ENCODE measurements around the gene ZNF592.
"Not testable (repeated sequence)": the region's sequence is repeated elsewhere in the genome, so short reads cannot be mapped to it uniquely, and the experiment has no call there.

ZNF592 gene

DNA sequence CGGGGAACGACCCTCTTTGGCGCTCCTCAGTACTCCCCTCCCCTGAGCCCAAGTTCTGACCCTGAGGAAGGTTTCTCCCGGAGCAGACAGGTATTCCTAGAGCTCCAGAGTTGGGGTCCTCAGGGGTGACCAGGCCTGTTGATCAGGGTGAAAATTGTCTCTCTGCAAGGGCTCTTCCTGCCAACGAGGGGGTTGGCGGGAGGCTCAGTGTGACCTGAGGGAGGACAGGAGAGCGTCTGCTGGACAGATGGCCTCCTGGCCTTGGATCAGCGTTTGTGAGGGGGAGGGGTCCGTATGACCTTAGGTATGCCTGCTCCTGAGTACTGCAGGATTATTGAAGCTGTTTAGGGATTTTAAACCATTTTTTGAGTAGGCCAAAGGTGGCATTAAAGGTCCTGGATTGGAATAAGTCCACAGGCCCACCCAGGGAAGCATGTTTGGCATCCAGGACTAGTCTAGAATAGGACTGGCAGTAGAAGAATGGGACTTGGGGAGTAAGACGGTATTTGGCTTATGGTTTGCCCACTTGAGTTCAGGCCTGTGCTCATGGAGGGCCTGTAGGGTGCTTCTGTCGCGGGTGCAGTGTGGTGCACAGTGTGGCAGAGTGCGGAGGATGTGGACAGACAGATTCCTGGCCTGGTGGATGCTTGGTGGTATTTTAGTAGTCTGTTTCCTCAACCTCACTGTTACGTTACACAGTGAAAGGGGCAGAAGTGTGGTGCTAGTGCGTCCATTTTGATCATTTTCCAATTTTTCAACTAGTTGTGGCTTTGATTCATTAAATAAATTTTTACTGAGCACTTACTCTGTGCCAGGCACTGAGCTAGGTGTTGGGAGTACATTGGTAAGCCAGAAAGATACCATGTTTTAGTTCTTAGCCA is 959 bp downstream of the ZNF592 start:
- no peak for DNase-seq (ENCODE audit: low read depth, low spot score)

DNA sequence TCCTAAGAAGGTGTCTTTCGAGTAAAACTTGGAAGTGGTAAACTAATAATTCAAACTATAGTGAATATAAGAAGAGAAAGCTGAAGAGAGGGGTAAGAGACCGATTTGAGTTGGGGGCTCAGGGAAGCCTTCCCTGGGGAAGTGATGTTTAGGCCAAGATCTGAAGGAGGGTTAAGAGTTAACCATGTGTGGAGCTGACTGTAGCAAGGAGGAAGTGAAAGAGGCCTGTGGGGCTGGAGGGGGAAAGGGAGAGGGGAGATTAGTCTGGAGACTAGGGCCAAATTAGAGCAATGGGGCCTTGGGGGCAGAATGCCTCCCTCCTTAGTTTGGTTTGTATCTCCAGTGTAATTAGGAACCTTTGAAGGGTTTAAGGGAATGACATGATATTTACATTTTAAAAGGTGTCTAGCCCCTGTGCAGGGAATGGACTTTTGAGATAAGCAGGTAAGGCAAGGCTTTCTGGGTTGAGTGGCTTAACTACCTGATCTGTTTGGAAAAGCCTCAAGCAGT is 2.2 kb downstream of the ZNF592 start:
- DNase-seq (ENCODE audit: low read depth, low spot score), result no peak

DNA sequence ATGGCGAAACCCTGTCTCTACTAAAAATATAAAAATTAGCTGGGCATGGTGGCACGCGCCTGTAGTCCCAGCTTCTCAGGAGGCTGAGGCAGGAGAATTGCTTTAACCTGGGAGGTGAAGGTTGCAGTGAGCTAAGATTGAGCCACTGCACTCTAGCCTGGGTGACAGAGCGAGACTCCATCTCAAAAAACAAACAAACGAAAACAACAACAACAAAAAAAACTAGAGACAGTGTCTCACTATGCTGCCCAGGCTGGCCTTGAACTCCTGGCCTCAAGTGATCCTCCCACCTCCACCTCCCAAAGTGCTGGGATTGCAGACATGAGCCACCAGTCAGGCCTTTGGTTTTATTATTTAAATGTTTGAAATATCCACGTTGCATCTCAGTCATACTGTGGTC is 3.3 kb downstream of the ZNF592 start:
- not testable (repeated sequence) for DNase-seq (ENCODE audit: low read depth, low spot score)

DNA sequence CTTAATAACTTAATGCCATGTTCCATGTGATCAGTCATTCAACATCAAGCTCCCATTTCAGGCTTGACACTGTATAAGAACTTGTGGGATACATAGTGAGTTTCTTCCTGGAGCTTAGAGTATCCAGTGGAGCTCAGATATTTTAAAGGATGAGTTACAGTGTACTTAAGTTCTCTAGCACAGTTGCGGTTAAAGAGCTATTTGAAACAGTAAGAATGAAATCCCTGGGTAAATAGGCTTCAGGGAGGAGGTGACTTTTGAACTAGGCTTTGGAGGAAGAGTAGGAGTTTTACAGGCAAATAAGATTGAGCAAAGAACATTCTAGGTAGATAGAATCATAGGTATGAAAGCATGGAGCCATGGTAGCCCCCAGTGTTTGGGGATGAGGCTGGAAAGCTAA is 3.8 kb downstream of the ZNF592 start:
- no peak for DNase-seq (ENCODE audit: low read depth, low spot score)

DNA sequence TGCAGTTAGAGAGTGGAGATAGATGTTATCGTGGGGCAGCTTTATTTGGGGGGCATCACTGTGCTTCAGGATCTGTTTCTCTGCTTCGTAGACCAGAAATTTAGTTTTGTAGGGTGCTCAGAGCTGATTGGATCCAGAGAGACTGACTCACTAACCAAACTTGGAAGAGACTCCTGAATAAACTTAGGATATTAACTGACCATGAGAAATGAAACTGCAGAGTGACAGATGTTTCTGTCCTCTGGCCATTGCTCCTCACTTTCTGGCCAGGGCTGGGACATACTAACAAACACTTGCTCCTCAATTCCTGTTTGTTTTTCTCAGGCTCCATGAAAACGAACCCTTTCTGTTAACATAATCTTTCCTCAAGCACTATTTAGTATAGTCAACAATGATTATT is 4.3 kb downstream of the ZNF592 start:
- no peak for DNase-seq (ENCODE audit: low read depth, low spot score)

DNA sequence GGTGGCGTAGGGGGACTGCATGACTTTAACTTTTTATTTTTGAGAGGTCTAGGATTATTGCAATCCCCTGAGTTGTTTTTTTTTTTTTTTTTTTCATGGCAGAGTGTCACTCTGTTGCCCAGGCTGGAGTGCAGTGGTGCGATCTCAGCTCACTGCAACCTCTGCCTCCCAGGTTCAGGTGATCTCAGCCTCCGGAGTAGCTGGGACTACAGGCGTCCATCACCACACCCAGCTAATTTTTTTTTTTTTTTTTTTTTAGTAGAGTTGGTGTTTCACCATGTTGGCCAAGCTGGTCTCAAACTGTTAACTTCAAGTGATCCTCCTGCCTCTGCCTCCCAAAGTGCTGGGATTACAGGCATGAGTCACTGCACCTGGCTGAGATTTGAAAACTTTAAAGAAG is 6.5 kb downstream of the ZNF592 start:
- DNase-seq (ENCODE audit: low read depth, low spot score), result not testable (repeated sequence)

DNA sequence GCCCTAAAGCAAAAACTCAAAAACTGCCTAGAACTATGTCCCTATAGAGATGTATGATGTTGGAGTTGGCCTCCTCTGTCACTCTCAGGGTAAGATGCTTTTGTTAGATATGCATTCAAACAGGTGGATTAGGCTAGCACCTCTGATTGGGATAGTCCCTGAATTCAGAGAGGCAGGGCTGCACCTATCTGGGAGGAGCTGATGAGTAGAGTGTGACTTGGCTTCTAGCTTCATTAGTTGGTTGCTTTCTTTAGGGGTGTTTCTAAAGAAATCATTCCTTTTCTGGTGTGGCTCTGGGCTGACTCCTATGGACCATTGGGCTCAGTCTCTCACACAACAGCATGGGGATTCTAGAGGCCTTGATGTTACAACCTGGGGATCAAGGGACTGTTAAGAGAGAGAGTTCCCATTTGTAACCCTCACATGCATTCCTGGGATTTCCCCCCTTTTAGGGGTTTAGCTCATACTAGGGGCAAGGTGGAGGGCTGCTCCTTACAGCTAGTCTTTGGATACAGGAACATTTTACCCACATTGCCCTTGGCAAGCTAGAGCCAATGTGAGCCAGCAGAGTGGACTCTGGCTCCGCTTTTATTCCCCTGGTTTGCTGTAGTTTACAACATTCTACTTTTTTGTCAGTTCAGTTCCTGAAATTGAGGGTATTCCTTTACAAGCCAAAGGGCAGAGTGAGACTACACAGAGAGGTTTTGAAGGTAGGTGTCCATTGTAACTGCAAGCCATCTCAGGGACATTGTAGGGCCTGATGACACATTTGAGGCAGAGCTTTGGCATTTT is 7.5 kb downstream of the ZNF592 start:
- DNase-seq (ENCODE audit: low read depth, low spot score), result no peak

DNA sequence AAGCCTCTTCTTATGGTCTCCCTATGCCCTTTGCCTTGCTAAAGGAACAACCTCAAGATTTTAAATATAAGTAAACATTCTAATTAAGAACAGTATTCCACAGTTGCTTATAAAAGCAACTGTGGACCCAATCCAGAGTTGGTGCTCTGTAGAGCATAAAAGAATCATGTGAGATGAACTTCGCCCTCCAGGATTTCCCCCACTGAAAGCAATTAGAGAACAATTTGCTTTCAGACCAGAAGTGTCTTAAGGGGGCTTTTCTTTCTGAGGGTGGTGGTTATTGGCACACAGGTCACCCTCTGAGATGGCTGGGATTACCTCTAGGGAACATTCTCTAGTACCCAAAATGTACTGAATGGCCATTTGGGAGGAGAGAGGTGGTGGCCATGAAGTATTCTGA is 10.6 kb downstream of the ZNF592 start:
- DNase-seq (ENCODE audit: low read depth, low spot score), result no peak

DNA sequence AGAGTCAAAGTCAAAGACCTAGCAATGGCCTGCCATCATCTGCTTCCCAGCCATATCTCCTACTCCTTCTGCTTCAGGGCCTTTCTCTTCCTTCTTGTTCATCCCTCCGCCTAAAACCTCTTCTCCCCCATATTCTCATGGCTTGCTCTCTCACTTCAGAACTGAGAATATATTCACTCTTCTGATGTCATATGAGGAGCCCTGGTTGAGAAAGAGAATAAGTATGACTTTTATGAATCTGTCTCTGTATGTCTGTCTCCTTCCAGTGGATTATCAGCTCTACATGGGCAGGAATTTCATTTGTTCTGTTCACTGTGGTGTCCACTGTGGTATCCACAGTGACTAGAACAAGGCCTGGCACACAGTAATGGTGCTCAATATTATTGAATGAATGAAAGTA is 11.8 kb downstream of the ZNF592 start:
- DNase-seq (ENCODE audit: low read depth, low spot score), result no peak

DNA sequence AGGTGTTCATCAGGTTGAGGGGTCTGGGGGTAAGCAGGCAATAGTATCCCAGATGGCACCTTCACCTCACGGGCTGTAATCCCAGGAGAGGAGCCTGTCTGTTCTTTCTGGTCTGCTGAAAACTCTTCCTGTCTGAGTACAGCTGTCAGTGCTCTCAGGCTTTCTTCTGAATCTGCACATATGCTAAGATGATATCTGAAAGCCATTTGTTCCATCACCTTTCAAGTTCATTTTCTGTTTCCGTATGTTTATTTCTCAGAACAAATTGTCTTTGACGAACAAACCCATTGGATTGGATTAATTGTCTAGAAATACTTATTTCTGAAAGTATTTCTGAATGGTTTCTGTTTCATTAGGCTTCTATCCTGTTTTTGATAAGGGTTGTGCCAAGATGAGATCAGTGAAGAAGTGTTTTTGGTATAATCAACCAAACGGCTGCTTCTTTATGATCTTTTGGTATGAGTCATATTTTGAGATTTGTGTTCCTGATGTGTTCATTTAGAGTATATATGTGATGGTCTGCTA is 13.3 kb downstream of the ZNF592 start:
- no peak for DNase-seq (ENCODE audit: low read depth, low spot score)

DNA sequence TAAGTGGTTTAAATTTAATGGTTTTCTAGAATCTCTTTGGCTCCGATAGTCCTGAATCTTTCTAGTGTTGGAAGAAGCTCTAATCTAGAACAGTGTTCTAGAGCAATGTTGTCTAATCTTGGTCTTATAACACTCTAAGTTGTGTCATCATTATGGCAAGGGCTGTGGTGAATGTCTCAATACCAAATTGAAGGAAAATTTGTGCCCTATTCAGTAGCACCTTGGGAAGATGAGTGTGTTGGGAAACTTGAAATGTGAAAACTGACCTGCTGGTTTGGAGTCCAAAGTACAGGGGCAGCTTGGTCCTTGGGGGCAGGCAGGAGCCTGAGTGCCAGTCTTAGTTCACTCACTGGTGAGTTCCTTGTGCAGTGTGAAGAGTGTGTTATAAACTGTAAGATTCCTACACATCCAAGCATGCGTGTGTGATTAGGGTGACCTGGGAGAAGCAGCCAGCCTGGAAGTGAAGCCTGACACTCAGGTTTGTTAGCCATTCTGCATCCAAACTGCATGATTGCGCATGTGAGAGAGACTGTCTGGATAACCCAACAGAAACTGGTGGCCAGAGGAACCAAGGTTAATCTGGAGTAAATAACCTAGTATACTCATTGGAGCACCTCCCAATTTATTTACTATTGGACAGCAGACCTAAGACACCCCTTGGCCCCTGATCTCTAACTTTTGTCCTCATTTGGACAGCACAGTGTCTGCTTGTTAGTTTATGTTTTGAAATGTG is 14.6 kb downstream of the ZNF592 start:
- no peak for DNase-seq (ENCODE audit: low read depth, low spot score)

DNA sequence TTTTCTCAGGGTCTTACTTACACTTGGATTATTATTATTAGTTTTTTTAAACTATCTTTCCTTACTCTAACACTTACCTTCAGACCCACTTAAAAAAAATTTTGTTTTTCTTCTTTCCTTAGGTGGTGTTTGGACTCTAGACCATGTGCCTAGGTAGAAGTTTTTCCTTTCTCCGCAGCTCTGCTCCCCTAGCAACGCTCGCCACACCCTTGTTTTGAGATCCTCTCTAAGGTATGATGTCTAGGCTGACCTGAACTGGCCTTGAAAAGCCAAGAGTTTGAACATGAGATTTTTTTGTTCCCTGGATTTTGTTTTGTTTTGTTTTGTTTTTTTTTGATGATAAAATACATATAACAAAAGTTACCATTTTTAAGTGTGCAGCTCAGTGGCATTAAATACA is 16.2 kb downstream of the ZNF592 start:
- no peak for DNase-seq (ENCODE audit: low read depth, low spot score)

DNA sequence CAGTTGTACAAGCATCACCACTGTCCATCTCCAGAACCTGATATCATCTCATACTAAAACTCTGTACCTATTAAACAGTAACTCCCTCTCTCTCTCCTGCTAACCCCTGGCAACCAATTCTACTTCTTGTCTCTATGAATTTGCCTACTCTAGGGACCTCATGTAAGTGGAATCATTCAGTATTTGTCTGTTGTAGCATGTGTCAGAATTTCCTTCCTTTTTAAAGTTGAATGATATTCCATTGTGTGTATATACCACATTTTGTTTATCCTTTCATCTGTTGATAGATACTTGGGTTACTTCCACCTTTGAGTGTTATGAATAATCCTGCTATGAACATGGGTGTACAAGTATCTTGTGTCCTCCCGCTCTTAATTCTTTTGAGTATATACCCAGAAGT is 16.6 kb downstream of the ZNF592 start:
- no peak for DNase-seq (ENCODE audit: low read depth, low spot score)

DNA sequence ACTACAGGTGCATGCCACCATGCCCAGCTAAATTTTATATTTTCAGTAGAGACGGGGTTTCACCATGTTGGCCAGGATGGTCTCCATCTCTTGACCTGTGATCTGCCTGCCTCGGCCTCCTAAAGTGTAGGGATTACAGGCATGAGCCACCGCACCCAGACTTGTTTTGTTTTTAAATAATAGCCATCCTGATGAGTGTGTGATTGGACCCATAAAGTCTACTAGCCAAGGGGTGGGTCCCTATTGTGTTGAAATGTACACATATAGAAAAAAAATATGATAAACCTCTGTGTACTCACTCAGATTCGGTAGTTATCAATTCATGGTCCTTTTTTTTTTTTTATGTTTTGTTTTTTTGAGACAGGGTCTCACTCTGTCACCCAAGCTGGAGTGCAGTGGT is 17.3 kb downstream of the ZNF592 start:
- no peak for DNase-seq (ENCODE audit: low read depth, low spot score)

DNA sequence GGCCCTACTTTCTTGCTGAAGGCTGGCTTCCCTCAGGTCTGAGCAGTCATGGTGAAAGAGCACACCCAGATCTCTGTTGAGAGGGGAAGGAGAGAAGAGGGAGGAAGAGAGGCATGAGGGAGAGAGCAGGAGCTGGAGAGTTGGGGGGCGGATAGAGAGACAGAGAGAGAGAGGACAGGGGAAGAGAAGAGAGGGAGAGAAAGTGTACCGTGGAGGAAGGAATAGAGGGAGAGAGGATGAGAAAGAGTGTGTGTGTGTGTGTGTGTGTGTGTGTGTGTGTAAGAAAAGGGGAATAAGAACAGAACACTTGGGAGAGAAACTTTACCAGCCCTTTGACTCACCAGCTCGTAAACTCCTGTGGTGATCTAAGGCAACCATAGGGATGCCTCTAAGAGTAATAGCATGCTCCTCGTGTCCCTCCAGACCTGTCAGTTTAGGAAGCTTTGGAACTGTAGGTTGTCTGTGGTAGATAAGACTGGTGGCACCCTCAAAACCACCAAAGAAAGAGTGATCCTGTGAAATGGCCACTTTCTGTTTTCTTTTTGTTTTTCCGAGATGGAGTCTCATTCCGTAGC is 18.2 kb downstream of the ZNF592 start:
- no peak for DNase-seq (ENCODE audit: low read depth, low spot score)

DNA sequence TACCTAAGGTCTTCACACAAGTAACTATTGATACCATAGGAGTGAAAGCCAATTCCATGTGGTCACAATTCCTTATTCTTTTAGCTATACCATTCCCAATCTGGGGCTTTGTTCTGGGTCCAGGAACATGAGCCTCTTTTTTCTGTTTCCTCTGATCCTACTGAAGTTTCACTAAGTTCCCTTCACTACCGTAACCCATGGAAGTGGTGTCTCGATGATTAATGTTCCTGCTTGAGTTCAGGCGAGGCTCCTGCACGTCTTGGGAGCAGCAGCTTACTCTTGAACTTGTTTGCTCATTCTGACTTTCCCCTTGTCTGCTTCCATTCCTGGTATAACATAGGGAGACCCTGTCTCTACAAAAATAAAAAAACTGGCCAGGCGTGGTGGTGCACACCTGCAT is 23.6 kb downstream of the ZNF592 start:
- DNase-seq (ENCODE audit: low read depth, low spot score), result no peak

DNA sequence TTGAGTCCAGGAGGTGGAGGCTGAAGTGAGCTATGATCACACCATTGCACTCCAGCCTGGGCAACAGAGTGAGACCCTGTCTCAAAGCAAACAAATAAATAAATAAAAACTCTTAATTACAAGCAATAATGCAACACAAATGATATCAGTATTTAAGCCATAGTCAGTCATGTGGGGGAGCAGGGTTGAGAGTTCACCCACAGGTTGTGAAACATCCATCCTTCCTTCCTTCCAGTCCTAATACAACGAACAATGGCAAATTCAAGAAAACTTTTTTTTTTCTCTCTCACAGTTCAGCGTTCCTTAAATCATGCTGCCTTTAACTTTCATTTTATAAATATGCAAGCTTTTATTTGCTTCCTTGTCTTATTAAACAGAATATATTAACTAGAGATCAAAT is 24.1 kb downstream of the ZNF592 start:
- DNase-seq (ENCODE audit: low read depth, low spot score), result no peak

DNA sequence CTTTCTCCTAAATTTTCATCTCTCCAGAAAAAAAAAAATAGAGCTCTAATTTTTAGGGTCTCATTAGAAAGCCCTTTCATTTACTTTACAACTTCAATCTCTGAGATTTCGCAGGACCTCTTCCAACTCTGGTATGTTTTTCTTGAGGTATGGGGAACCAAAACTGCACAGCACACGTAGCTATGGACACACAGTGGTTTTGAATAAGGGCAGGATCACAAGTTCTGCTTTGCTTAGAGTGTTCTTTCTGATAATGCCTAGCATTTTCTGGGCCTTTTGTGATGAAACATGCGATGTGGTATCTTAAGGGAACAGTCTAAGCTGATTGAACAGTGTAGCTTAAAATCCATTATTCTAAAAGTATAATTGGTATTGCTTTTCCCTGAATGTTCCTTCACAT is 25.3 kb downstream of the ZNF592 start:
- DNase-seq (ENCODE audit: low read depth, low spot score), result no peak

DNA sequence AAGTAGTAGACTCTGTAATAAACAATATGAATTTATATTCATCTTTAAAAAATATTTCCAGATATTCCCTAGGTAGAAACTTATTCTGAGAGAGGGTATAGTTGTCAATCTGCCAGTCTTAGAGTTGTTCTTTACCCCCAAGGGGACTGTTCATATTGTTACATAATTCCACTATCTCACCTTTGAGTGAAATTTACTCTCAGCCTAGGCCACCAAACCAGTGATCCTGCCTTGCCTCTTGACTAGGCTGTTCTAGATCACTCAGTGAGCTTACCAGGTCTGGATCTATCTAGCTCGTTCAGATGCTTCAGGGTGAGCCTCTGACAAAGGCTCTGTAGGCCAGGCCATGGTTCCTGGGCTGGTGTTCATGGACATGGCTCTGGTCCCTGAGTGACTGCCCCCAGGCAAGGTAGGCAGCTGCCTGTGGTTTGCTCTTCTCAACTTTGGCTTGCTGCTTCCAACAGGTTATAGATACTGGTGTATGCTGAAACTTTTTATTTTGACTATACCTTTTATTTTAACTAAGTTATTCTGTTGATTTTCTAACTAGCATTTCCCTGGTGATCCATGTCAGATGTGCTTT is 27.6 kb downstream of the ZNF592 start:
- DNase-seq (ENCODE audit: low read depth, low spot score), result no peak

DNA sequence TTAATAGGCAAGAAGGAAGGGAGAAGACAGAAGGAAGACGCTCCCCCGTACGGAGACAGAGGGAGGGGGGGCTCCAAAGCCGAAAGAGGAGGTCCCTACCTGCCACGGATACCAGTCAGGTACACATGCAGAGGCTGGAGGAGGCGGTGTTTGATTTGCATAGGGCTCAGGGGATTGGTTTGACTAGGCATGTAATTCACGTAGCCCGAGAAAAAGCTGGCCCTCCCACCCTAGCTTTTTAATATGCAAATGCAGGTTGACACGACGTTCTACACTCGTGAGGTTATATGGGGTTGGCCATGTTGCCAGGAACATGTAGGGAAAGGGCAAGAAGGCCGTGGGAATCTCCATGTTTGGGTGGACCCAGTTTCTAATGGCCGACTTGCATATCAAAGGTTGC is 29.8 kb downstream of the ZNF592 start:
- no peak for DNase-seq (ENCODE audit: low read depth, low spot score)

DNA sequence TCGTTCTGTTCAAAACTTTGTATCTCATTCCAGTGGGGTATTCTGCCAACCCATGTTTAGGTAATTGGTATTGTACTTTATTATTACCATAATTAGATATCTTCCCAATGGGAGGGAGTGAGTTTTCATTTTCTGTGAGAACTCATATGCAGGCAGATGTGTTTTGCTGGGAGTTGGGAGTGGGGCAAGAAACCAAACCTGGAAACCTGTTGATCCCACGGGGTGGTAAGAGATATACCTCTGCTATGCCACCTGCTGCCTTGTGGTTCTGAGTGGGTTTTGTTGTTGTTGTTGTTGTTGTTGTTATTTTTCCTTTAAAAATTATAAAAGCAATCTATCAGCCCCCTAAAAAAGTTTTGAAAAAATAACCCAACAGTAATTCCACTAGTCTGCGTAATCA is 32.1 kb downstream of the ZNF592 start:
- DNase-seq (ENCODE audit: low read depth, low spot score), result no peak

Data from activated naive CD8-positive, alpha-beta T cell treated with anti-CD3 and anti-CD28 coated beads, Interleukin-2, amount 50 U/mL, for 16 hours (primary cell).